ENCODE data around the gene COL10A1. TPM values are rescaled to one million over a fixed set of nuclear protein-coding genes. Genes with fewer than 3 reads are reported as not detected.

Gene COL10A1
- total and polyA plus RNA-seq, 2 of the 4 experiments (the other 2 are of a cell fraction), result 0.05 TPM; not detected in 1

DNA sequence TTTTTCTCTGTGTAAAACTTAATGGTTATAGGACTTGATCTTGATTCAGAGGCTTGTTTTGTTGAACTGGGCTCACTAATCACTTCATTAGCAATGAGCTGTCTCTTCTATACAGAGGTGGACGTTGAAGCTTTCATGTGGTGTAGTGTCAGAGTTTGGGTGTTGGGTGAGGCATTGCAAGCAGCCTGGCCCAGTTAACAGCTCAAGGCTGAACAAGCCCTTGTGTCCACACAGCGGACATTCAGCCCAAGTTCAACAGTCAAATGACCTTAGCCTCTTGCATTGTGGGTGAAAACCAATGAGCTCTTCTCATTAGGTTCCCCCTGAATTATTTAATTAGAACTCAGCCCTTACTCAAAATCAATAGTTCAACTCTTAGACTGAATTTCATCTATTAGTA is 12.5 kb downstream of the COL10A1 start:
- peaks cover 17% of the 10 kb centered on the region for H3K36me3 ChIP-seq (ENCODE audit: control insufficient read depth, insufficient read depth, low read length)
- H3K4me2 ChIP-seq (ENCODE audit: low read depth, low read length), result no peak overlapping the region
- H3K27me3 ChIP-seq (ENCODE audit: control insufficient read depth, insufficient read depth, low read length), result no peaks in the 10 kb centered on the region
- H4K91ac ChIP-seq (ENCODE audit: insufficient read depth, low read depth, low read length), result no peak overlapping the region
- H3K9me3 ChIP-seq (ENCODE audit: control insufficient read depth, insufficient read depth, low read length), result no peaks in the 10 kb centered on the region
- H3K4me3 ChIP-seq (ENCODE audit: insufficient read depth, low read depth, low read length), result no peak overlapping the region
- no peak overlapping the region for H3K4ac ChIP-seq (ENCODE audit: low read depth, low read length)
- POLR2A ChIA-PET (ENCODE audit: unreplicated experiment), result no interaction called here
- H2AFZ ChIP-seq (replicated peaks; ENCODE audit: low read length, poor library complexity), result no peak overlapping the region
- CTCF ChIA-PET, result no interaction called here
- DNase-seq (no peak), ATAC-seq (ENCODE audit: low read depth) (no peak)
- WGBS, 2 experiments (ENCODE audit: extremely low coverage in 2 of 2, insufficient read length in 1 of 2), result 100% methylated on average over 1 of the region's 2 CpGs; no CpG with 5 or more reads in 1 of the 2 experiments
- no peak overlapping the region for H4K8ac ChIP-seq (ENCODE audit: low read depth in 2 of 2, low read length in 2 of 2)
- H2BK120ac ChIP-seq (ENCODE audit: low read depth, low read length), result no peak overlapping the region
- in situ Hi-C loops (cut with MboI; ENCODE audit: low sequenced_read_pairs) (no loop called here), dilution Hi-C loops (cut with HindIII; ENCODE audit: low sequenced_read_pairs, unreplicated experiment) (no loop called here), intact Hi-C loops (cut with micrococcal nuclease) (no loop called here)
- H3K9me1 ChIP-seq (ENCODE audit: insufficient read depth, low read length), result no peaks in the 10 kb centered on the region; the same call in 1 of the 2 replicates
- no peak for TF ChIP-seq BHLHE40 (IDR thresholded peaks at IDR 0.05; ENCODE audit: low read depth, low read length)
- no peak for TF ChIP-seq FOS (IDR thresholded peaks at IDR 0.05; ENCODE audit: low read depth, low read length)
- no peak for TF ChIP-seq MXI1 (IDR thresholded peaks at IDR 0.05; ENCODE audit: borderline replicate concordance, low read depth, low read length)
- TF ChIP-seq SMC3 (IDR thresholded peaks at IDR 0.05; ENCODE audit: low read depth, low read length), result no peak
- TF ChIP-seq, protein P1, sequence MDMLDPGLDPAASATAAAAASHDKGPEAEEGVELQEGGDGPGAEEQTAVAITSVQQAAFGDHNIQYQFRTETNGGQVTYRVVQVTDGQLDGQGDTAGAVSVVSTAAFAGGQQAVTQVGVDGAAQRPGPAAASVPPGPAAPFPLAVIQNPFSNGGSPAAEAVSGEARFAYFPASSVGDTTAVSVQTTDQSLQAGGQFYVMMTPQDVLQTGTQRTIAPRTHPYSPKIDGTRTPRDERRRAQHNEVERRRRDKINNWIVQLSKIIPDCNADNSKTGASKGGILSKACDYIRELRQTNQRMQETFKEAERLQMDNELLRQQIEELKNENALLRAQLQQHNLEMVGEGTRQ (IDR thresholded peaks at IDR 0.05; ENCODE audit: low read depth, low read length), result no peak
- no peak for TF ChIP-seq MAZ (IDR thresholded peaks at IDR 0.05; ENCODE audit: borderline replicate concordance, low read depth, low read length)
- TF ChIP-seq RCOR1 (IDR thresholded peaks at IDR 0.05; ENCODE audit: insufficient replicate concordance, low read length), result no peak
- TF ChIP-seq, protein P2, sequence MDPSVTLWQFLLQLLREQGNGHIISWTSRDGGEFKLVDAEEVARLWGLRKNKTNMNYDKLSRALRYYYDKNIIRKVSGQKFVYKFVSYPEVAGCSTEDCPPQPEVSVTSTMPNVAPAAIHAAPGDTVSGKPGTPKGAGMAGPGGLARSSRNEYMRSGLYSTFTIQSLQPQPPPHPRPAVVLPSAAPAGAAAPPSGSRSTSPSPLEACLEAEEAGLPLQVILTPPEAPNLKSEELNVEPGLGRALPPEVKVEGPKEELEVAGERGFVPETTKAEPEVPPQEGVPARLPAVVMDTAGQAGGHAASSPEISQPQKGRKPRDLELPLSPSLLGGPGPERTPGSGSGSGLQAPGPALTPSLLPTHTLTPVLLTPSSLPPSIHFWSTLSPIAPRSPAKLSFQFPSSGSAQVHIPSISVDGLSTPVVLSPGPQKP (IDR thresholded peaks at IDR 0.05; ENCODE audit: borderline replicate concordance, low read depth, low read length), result no peak
- no peak for TF ChIP-seq CHD1 (IDR thresholded peaks at IDR 0.05; ENCODE audit: low read depth, low read length)
- TF ChIP-seq RAD21 (IDR thresholded peaks at IDR 0.05; ENCODE audit: low read length), result no peak
- TF ChIP-seq CEBPB (IDR thresholded peaks at IDR 0.05; ENCODE audit: low read depth, low read length), result no peak
- no peak for TF ChIP-seq POLR2A (IDR thresholded peaks at IDR 0.05; ENCODE audit: low read depth, low read length)
- no peak for TF ChIP-seq NFE2L2 (IDR thresholded peaks at IDR 0.05; ENCODE audit: low read depth, low read length)
- TF ChIP-seq, protein P3, sequence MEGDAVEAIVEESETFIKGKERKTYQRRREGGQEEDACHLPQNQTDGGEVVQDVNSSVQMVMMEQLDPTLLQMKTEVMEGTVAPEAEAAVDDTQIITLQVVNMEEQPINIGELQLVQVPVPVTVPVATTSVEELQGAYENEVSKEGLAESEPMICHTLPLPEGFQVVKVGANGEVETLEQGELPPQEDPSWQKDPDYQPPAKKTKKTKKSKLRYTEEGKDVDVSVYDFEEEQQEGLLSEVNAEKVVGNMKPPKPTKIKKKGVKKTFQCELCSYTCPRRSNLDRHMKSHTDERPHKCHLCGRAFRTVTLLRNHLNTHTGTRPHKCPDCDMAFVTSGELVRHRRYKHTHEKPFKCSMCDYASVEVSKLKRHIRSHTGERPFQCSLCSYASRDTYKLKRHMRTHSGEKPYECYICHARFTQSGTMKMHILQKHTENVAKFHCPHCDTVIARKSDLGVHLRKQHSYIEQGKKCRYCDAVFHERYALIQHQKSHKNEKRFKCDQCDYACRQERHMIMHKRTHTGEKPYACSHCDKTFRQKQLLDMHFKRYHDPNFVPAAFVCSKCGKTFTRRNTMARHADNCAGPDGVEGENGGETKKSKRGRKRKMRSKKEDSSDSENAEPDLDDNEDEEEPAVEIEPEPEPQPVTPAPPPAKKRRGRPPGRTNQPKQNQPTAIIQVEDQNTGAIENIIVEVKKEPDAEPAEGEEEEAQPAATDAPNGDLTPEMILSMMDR (conservative IDR thresholded peaks at IDR 0.05; ENCODE audit: low read depth, low read length), result no peak
- TF ChIP-seq RFX5 (IDR thresholded peaks at IDR 0.05; ENCODE audit: low read depth, low read length), result no peak
- TF ChIP-seq MAFK (IDR thresholded peaks at IDR 0.05; ENCODE audit: low read depth, low read length), result no peak
- H3K27ac ChIP-seq (ENCODE audit: insufficient read depth, low read length), result no peak overlapping the region
- H3K56ac ChIP-seq (ENCODE audit: extremely low read depth, insufficient read depth, low read length), result no peak overlapping the region
- no peak overlapping the region for H3K18ac ChIP-seq (ENCODE audit: low read depth, low read length)
- H4K20me1 ChIP-seq (ENCODE audit: insufficient read depth, low read length), result no peaks in the 10 kb centered on the region
- no peak overlapping the region for H4K5ac ChIP-seq (ENCODE audit: low read depth, low read length)
- no TSS peak for BruUV-seq (replicated peaks)
- no peaks in the 10 kb centered on the region for H3K79me1 ChIP-seq (ENCODE audit: low read depth in 1 of 2, low read length in 2 of 2)
- H2AK9ac ChIP-seq (replicated peaks; ENCODE audit: low read depth, low read length, poor library complexity), result no peak overlapping the region
- H2BK5ac ChIP-seq (ENCODE audit: low read depth, low read length, poor library complexity, severe bottlenecking), result no peak overlapping the region
- H2AK5ac ChIP-seq (ENCODE audit: low read depth, low read length), result no peak overlapping the region
- no peaks in the 10 kb centered on the region for H3K4me1 ChIP-seq (ENCODE audit: control insufficient read depth, insufficient read depth, low read length)
- H3K9ac ChIP-seq (ENCODE audit: low read depth, low read length), result no peak overlapping the region
- H2BK20ac ChIP-seq (ENCODE audit: low read depth, low read length), result no peak overlapping the region
- H3K23ac ChIP-seq (ENCODE audit: low read depth, low read length), result no peak overlapping the region
- H2BK15ac ChIP-seq (ENCODE audit: low read depth, low read length), result no peak overlapping the region
- H3K14ac ChIP-seq (replicated peaks; ENCODE audit: low read depth, low read length), result no peak overlapping the region
